NT2/D1 (cell line): ENCODE results near the gene ALDH1A1.

Experiments used
- YY1 ChIP-seq: IDR thresholded peaks from 2 replicates; pipeline ENCODE4 v1.6.1; 2011; ENCODE audit not compliant: insufficient read length, insufficient read depth
- ZNF274 ChIP-seq: IDR thresholded peaks from 2 replicates; pipeline ENCODE4 v1.6.1; 2011; ENCODE audit warnings: mild to moderate bottlenecking, low read depth, low read length

GRCh38 chr9:72945391-72945790 is 7.5 kb downstream of the ALDH1A1 start:
- TF ChIP-seq ZNF274 = no peak
- TF ChIP-seq YY1 = no peak
